Mammary epithelial cell (primary cell): ENCODE measurements around the gene HOXC13.

Experiments used
- CTCF ChIP-seq, 2 donors: IDR thresholded peaks in 1 of 2; conservative IDR thresholded peaks in 1 of 2; 2 replicates each; pipeline ENCODE4 v1.5.1; 2011 to 2012; ENCODE audit warnings: inconsistent platforms in 2 of 2, low read length in 2 of 2, mild to moderate bottlenecking in 2 of 2, control low read depth in 1 of 2, low read depth in 1 of 2; ENCODE audit not compliant: insufficient read depth in 1 of 2; ENCODE audit errors: extremely low read depth in 1 of 2
- EZH2 ChIP-seq: IDR thresholded peaks from 2 replicates; pipeline ENCODE4 v1.6.1; 2012; ENCODE audit warnings: low read length, inconsistent platforms, borderline replicate concordance

- TF ChIP-seq EZH2 (no peak), CTCF (conservative IDR thresholded peaks at IDR 0.05 in 1 of 2, IDR thresholded peaks at IDR 0.05 in 1 of 2; ENCODE audit: extremely low read depth in 1 of 2, insufficient read depth in 1 of 2, low read depth in 1 of 2, low read length in 2 of 2) (no peak)
These were observed 56.4 kb downstream of the HOXC13 start for GRCh38 chr12:53995002-53995377.
